Endometrial microvascular endothelial cells (primary cell): ENCODE measurements around the gene SLIT2. TPM values are rescaled to one million over a fixed set of nuclear protein-coding genes. Genes with fewer than 3 reads are reported as not detected.

Source experiments
- in situ Hi-C: cut with HindIII; loops from 2 replicates; pipeline ENCODE4 v1.10.0; 2017; ENCODE audit warnings: low sequenced_read_pairs, low pct_unique_long_range_greater_than_20kb; ENCODE audit errors: inconsistent ontology term
- total RNA-seq: library from RNA; depleted of rRNA; stranded (reverse); fragments of >200 nt; gene quantifications from one replicate; pipeline ENCODE4 v1.2.3, GENCODE V29; 2015; ENCODE audit errors: inconsistent ontology term

Gene SLIT2
- total RNA-seq, 1 donor from 2014 or later = 5.2 TPM

DNA sequence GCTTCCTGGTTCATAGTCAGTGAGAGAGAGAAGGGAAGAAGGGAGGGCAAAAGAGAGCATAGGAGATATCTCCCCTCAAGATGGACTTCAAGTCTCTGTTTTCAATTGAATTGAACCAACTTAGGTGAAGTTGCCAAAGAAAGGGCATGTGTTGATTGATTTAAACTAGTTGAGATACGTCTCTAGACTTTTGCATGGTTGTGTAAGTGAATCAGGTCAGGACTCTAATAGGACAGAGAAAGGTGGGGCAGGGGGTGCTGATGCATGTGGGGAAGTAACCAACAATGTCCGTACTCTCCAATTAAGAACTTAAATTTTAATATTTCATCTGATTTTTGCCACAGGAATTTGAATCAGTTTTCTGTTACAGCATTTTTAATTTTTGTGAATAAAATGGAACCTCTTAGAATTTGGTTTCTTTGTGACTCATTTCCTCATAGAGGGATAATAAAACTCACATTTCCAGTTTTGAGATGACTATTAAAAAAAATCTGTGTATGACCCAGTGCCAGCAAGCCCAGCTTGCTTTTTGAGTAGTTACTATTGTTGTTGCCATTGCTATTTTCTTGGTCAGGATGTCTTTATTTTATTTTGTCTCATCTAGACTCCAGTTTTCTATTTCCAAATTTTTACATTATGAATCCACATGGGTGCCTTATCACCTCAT, 37.3 kb downstream of the SLIT2 start:
- in situ Hi-C loops = no loop called here

DNA sequence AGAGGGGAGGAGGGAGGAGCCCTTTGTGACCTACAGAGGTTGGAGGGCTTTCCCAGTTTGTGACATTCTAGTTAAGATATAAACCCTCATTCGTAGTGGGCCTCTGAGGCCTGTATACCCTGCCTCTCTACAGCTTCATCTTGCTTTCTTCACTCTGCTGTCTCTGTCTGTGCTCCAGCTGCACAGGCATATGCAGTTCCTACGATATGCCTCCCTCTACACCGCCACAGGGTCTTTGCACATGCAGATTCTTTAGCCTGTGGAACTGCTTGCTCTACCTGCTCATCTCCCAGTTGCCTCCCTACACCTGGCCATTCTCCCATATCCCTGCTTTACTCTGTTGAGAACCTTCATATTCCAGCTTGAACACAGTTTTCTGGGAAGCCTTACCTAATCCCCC, 38.1 kb downstream of the SLIT2 start:
- in situ Hi-C loops = no loop called here

DNA sequence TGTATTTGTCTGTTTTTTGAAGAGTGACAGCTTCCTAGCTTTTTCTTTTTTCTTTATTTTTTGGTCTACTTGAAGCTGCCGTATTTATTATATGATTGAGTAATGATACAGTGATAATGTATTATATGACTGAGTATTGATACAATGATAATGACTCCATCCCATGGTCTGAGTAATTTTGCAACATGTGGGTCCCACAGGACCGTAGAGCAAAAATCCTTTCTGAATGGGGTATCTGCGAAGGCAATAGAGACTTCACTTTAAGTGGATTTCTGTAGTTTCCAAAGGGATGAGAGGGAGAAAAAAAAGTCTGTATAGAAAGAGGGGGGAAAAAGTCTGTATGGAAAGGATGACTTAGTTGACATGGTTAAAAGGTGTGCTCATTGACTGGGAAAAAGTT, 41.0 kb downstream of the SLIT2 start:
- in situ Hi-C loops = no loop called here

DNA sequence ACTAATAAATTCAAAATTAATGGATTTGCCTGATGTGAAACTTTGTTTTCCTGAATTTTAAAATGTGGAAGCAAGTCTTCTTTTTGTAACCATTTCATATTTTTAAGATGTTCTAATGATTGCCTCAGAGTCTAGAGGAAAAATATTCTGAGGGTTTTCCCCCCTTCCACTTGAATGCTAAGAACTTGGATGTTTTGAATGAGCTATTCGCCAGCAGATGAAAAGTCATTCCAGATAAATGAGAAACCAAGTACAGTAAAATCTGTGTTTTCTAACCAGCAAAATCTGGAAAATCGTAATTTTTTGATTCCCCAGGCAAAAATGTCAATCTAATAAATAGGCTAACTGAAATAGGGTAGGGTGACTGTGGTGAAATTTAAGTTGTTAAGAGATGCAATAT, 45.6 kb downstream of the SLIT2 start:
- in situ Hi-C loops = no loop called here

DNA sequence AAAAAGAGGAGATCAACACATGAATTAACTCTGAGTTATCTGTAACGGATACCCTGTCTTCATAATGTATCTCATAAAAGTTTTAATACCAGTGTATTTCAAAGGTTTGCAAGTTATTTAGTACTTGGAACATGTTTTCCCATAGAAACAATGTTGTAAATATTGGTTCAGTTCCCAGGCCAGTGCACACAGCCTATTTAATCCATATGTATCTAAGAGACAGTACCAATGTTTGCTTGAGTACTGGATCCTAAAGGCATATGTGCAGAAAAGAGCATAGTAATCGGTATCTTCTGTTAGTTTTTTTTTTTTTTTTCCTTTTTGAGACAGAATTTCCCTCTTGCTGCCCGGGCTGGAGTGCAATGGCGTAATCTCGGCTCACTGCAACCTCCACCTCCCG, 46.1 kb downstream of the SLIT2 start:
- in situ Hi-C loops = no loop called here

DNA sequence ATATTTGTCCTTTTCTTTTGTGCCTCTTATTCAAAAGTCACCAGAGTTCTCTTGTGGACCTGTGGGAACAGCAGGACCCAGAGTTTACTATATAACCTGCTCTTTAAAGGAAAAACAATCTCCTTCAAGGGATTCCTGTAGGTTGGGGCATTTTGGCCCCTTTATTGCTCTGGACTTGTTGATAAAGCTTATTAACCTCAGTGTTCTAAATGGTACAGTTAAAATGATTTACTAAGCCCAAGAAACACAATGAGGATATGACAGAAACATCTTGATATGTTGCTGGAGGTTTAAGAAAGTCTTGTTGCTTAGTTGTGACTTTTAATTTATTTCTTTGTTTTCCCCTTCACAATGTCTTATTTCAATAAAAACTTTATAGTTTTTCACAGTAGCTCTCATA, 46.8 kb downstream of the SLIT2 start:
- in situ Hi-C loops = no loop called here

DNA sequence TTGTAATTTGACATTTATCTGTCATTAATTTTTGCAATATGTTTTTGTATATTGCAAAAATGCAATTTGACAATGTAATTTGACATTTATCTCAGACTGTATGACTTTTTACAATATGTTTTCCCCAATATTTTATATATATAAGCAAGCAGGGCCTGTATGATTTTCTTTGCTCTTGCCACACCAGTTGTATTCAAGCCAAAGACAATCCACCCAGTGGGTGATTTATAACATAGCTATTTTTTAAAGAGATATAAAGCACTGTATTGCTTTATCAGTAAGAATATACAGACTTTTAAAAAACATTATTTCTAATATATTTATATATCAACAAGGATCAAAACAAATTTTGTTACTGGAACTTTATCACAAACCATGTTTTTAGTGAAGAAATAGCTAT, 47.3 kb downstream of the SLIT2 start:
- in situ Hi-C loops = no loop called here

DNA sequence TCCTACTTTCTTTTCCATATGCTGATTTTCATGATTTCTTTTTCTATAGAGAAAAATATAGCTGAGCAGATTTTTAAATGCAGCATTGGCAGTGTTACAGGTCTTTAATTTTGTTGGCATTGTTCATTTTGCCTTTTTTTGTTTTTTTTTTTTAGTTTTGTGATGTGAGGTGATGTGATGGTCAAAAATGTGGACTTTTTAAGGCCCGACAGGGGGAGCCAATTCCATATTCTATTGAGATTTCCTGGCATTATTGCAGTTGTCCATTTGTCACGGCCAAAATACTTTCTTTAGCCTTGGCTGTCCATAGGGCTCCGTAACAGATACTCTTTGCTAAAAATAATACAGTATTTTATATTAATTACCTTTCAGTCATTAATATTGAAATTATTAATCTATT, 47.8 kb downstream of the SLIT2 start:
- in situ Hi-C loops = no loop called here

DNA sequence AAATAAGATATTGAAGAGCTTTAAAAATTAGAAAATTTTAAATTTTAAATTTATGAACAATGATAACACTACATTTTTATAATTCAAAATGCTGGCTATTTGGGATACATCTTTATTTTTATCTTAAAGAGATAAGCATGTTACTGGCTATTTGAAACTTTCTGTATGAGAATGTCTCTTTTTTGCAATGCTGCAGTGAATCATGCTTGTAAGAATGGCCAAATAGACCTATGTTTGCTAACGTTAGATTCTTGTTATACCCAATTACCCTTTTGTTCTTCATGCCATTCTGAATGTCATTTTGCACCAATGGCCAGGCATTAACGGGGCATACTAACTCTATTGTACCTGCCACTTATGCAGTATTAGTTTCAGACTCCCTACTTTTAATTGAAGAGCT, 49.5 kb downstream of the SLIT2 start:
- in situ Hi-C loops = no loop called here
